A549 (cell line): ENCODE data around the gene ROCK1. TPM values are rescaled to one million over a fixed set of nuclear protein-coding genes. Genes with fewer than 3 reads are reported as not detected.
A peak's percentile ranks its signal among the peaks of the same experiment; 100 is the strongest.

Experiments used
- ATAC-seq, 2 experiments: fragments of 200-7000 bp in 1 of 2; fragments of >200 bp in 1 of 2; cut with Nextera tagmentation in 1 of 2; cut with Tn5 transposase in 1 of 2; 3 replicates each; pipeline versions ENCODE4 v1.8.0 to v1.9.1; 2018 to 2020; ENCODE audit warnings: mild to moderate bottlenecking in 1 of 2, moderate library complexity in 1 of 2
- CTCF ChIA-PET: fragments of 300-600 bp; sonication (Branson Sonifier 250); formaldehyde crosslinking; extraction: SDS; loops from one replicate; lab custom pipeline; 2021; ENCODE audit warnings: antibody characterized with exemption, inconsistent platforms; lab: Yijun Ruan, JAX
- POLR2A ChIA-PET: fragments of 350-600 bp; formaldehyde crosslinking; extraction: SDS; loops from one replicate; lab custom pipeline; 2021; ENCODE audit warnings: antibody characterized with exemption, inconsistent platforms; lab: Yijun Ruan, JAX
- DNase-seq, 2 experiments: peaks; one replicate each; pipeline versions ENCODE4 v3.0.0 to v3.0.0-alpha.2; 2011 to 2016; ENCODE audit warnings: low read depth in 1 of 2, low spot score in 1 of 2
- FAIRE-seq: peaks from 2 replicates; lab custom pipeline; 2011; peaks lifted over from hg19 to GRCh38; lab: Jason Lieb, UNC
- H3K27ac ChIP-seq, 2 experiments: fragments of >200 bp; sonication (Bioruptor Twin); formaldehyde crosslinking; 3 replicates each; pipeline ENCODE4 v1.5.1; 2016 to 2017
- H3K4me1 ChIP-seq: fragments of >200 bp; sonication (Bioruptor Twin); formaldehyde crosslinking; 3 replicates; pipeline ENCODE4 v1.6.1; 2016
- H3K4me2 ChIP-seq: fragments of >200 bp; sonication (Bioruptor Twin); formaldehyde crosslinking; 3 replicates; pipeline ENCODE4 v1.6.1; 2016
- H3K4me3 ChIP-seq: fragments of >200 bp; sonication (Bioruptor Twin); formaldehyde crosslinking; 3 replicates; pipeline ENCODE4 v1.5.1; 2016
- H3K9me3 ChIP-seq: fragments of >200 bp; sonication (Bioruptor Twin); formaldehyde crosslinking; 3 replicates; pipeline ENCODE4 v1.6.1; 2016
- CEBPB ChIP-seq, 2 experiments: fragments of >200 bp in 1 of 2; sonication (Bioruptor Twin) in 1 of 2; formaldehyde crosslinking in 1 of 2; IDR thresholded peaks; 2 replicates each; pipeline ENCODE4 v1.6.1; 2012 to 2016
- CHD2 ChIP-seq: fragments of 150-350 bp; IDR thresholded peaks from 2 replicates; pipeline ENCODE4 v1.6.1; 2014; ENCODE audit warnings: low read length; ENCODE audit not compliant: partially characterized antibody
- EHF ChIP-seq: fragments of 250-450 bp; sonication (Bioruptor Pico); IDR thresholded peaks from 2 replicates; pipeline ENCODE4 v1.5.0; 2020; ENCODE audit warnings: mild to moderate bottlenecking
- HEYL ChIP-seq: fragments of 250-450 bp; sonication (Bioruptor Pico); IDR thresholded peaks from 2 replicates; pipeline ENCODE4 v1.8.0; 2021; ENCODE audit warnings: mild to moderate bottlenecking, moderate library complexity
- HOXB5 ChIP-seq: fragments of 250-450 bp; sonication (Bioruptor Pico); IDR thresholded peaks from 2 replicates; pipeline ENCODE4 v1.5.0; 2020; ENCODE audit warnings: mild to moderate bottlenecking, moderate library complexity
- JUNB ChIP-seq: fragments of >200 bp; sonication (Bioruptor Twin); formaldehyde crosslinking; IDR thresholded peaks from 2 replicates; pipeline ENCODE4 v1.6.1; 2016
- MAFK ChIP-seq: fragments of 450-650 bp; IDR thresholded peaks from 2 replicates; pipeline ENCODE4 v1.6.1; 2014; ENCODE audit not compliant: partially characterized antibody
- POLR2AphosphoS2 ChIP-seq: conservative IDR thresholded peaks from 2 replicates; pipeline ENCODE4 v1.6.1; 2012; ENCODE audit warnings: low read length, improper control_type of control experiment, inconsistent platforms
- SMC3 ChIP-seq: fragments of >200 bp; sonication (Bioruptor Twin); formaldehyde crosslinking; IDR thresholded peaks from 3 replicates; pipeline ENCODE4 v1.6.1; 2018; ENCODE audit warnings: inconsistent platforms
- polyA plus RNA-seq, 4 experiments: library from polyadenylated mRNA; depleted of rRNA in 3 of 4; stranded (reverse); fragments of >200 nt; fragmentation: RNase III in 1 of 4; extraction: RNeasy Plus Mini Kit Qiagen cat#74134 plus additional on column Dnase treatment in 1 of 4; gene quantifications; 2 replicates in 3 of 4; 3 replicates in 1 of 4; pipeline ENCODE4 v1.2.3, GENCODE V29; 2011 to 2017
- TF ChIP-seq, protein P1 (sequence below): fragments of >200 bp; sonication (Bioruptor Twin); formaldehyde crosslinking; IDR thresholded peaks from 2 replicates; pipeline ENCODE4 v1.6.1; 2016
- TF ChIP-seq, protein P2 (sequence below): fragments of 200-600 bp; sonication (generic); IDR thresholded peaks from 2 replicates; pipeline ENCODE4 v1.6.1; 2016; ENCODE audit warnings: antibody characterized with exemption, mild to moderate bottlenecking, moderate library complexity
- TF ChIP-seq, protein P3 (sequence below): fragments of 150-350 bp; IDR thresholded peaks from 2 replicates; pipeline ENCODE4 v1.6.1; 2014; ENCODE audit warnings: low read depth, mild to moderate bottlenecking, low read length
- TF ChIP-seq, protein P4 (sequence below): fragments of 250-450 bp; sonication (Bioruptor Pico); IDR thresholded peaks from 2 replicates; pipeline ENCODE4 v1.5.0; 2020; ENCODE audit warnings: low read depth, mild to moderate bottlenecking, moderate library complexity

Gene ROCK1
- polyA plus RNA-seq, 2 of the 4 experiments (the other 2 are of a cell fraction), result 20.5 to 31.8 TPM

DNA sequence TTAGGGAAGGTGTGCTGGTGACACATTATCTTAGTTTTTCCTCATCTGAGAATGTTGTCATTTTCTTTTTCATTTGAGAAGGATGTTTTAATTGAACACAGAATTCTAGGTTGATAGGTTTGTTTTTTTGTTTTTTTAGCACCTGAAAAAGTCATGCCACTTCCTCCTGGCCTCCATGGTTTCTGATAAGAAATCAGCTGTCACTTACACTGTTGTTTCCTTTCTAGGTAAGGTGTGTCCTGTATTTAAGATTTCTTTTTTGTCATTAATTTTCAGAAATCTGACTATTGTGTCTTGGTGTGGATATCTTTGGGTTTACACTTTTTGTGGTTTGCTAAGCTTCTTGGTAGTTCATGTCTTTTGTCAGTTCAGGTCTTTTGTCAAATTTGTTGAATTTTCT is 99.3 kb downstream of the ROCK1 start:
- no peak for FAIRE-seq
- Histone ChIP-seq H3K4me2 (no peak overlapping the region), H3K27ac (no peak overlapping the region), H3K4me1 (no peaks in the 10 kb centered on the region), H3K9me3 (peaks cover 13% of the 10 kb centered on the region; the same call in 1 of the 3 replicates), H3K4me3 (no peak overlapping the region)
- DNase-seq, result peak in 1 of 2 experiments; percentile 2
- no peak for TF ChIP-seq SMC3
- TF ChIP-seq, protein P1, sequence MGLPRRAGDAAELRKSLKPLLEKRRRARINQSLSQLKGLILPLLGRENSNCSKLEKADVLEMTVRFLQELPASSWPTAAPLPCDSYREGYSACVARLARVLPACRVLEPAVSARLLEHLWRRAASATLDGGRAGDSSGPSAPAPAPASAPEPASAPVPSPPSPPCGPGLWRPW, result no peak
- TF ChIP-seq, protein P2, sequence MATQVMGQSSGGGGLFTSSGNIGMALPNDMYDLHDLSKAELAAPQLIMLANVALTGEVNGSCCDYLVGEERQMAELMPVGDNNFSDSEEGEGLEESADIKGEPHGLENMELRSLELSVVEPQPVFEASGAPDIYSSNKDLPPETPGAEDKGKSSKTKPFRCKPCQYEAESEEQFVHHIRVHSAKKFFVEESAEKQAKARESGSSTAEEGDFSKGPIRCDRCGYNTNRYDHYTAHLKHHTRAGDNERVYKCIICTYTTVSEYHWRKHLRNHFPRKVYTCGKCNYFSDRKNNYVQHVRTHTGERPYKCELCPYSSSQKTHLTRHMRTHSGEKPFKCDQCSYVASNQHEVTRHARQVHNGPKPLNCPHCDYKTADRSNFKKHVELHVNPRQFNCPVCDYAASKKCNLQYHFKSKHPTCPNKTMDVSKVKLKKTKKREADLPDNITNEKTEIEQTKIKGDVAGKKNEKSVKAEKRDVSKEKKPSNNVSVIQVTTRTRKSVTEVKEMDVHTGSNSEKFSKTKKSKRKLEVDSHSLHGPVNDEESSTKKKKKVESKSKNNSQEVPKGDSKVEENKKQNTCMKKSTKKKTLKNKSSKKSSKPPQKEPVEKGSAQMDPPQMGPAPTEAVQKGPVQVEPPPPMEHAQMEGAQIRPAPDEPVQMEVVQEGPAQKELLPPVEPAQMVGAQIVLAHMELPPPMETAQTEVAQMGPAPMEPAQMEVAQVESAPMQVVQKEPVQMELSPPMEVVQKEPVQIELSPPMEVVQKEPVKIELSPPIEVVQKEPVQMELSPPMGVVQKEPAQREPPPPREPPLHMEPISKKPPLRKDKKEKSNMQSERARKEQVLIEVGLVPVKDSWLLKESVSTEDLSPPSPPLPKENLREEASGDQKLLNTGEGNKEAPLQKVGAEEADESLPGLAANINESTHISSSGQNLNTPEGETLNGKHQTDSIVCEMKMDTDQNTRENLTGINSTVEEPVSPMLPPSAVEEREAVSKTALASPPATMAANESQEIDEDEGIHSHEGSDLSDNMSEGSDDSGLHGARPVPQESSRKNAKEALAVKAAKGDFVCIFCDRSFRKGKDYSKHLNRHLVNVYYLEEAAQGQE, result no peak
- TF ChIP-seq POLR2AphosphoS2, result no peak
- TF ChIP-seq JUNB, result no peak
- no peak for TF ChIP-seq MAFK
- TF ChIP-seq CHD2, result no peak
- TF ChIP-seq, protein P3, sequence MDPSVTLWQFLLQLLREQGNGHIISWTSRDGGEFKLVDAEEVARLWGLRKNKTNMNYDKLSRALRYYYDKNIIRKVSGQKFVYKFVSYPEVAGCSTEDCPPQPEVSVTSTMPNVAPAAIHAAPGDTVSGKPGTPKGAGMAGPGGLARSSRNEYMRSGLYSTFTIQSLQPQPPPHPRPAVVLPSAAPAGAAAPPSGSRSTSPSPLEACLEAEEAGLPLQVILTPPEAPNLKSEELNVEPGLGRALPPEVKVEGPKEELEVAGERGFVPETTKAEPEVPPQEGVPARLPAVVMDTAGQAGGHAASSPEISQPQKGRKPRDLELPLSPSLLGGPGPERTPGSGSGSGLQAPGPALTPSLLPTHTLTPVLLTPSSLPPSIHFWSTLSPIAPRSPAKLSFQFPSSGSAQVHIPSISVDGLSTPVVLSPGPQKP, result no peak
- TF ChIP-seq, protein P4, sequence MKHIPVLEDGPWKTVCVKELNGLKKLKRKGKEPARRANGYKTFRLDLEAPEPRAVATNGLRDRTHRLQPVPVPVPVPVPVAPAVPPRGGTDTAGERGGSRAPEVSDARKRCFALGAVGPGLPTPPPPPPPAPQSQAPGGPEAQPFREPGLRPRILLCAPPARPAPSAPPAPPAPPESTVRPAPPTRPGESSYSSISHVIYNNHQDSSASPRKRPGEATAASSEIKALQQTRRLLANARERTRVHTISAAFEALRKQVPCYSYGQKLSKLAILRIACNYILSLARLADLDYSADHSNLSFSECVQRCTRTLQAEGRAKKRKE (CRISPR knock-in tag), result no peak
- no peak for ATAC-seq
- ChIA-PET CTCF (no interaction called here), POLR2A (no interaction called here)

DNA sequence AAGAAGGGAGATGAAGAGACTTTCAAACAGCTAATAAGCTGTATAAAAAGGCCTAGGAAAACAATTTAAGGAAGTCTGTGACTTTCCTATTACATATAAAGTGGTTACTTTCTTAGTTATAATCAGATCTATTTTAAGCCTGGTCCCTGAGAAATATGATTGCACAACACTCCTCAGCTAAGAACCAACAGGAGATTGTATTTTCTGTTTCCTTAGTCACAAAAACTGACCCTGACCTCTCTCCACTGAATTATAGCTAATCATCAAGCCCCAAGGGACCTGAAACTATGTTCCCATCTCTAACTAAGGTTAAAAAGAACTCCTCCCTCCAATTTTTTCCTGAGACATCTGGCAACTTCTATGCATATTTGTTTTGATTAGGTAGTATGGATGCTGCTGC is 106.9 kb downstream of the ROCK1 start:
- no peak overlapping the region for H3K27ac ChIP-seq
- ChIA-PET CTCF (no interaction called here), POLR2A (no interaction called here)
- FAIRE-seq (no peak), ATAC-seq (no peak), DNase-seq (peak in 1 of 2 experiments; percentile 4)
- 0 out of 3 replicates have a peak overlapping the region, but pooled peaks have one; percentile 14 for H3K4me2 ChIP-seq
- H3K4me1 ChIP-seq, result no peaks in the 10 kb centered on the region
- TF ChIP-seq CHD2, result no peak
- peak; percentile 32 to 70; a peak in 3 of 4 replicates for TF ChIP-seq CEBPB (IDR thresholded peaks at IDR 0.05)
- no peak overlapping the region for H3K4me3 ChIP-seq
- H3K9me3 ChIP-seq, result no peaks in the 10 kb centered on the region

DNA sequence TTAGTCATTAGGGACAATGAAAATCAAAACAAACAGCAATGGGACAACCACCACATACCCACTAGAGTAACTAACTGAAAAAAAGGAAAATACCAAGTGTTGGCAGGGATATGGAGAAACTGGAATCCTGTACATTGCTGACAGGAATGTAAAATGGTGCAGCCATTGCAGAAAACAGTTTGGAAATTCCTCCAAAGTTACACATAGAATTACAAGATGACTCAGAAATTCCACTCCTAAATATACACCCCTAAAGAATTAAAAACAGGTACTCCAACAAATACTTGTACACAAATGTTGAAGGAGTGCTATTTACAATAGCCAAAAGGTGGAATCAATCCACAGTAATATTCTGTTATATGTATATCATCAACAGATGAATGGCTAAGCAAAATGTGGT is 110.9 kb downstream of the ROCK1 start:
- ATAC-seq (no peak), DNase-seq (no peak), FAIRE-seq (no peak)
- ChIA-PET POLR2A (no interaction called here), CTCF (no interaction called here)
- H3K4me2 ChIP-seq, result no peak overlapping the region
- H3K9me3 ChIP-seq, result no peaks in the 10 kb centered on the region
- H3K27ac ChIP-seq, result no peak overlapping the region
- TF ChIP-seq HEYL (CRISPR knock-in tag), result no peak
- TF ChIP-seq POLR2AphosphoS2, result no peak
- TF ChIP-seq EHF (CRISPR knock-in tag), result no peak
- TF ChIP-seq HOXB5, result no peak
- TF ChIP-seq, all 56 proteins: peak for 0
- Histone ChIP-seq H3K4me3 (no peak overlapping the region), H3K4me1 (no peaks in the 10 kb centered on the region)

DNA sequence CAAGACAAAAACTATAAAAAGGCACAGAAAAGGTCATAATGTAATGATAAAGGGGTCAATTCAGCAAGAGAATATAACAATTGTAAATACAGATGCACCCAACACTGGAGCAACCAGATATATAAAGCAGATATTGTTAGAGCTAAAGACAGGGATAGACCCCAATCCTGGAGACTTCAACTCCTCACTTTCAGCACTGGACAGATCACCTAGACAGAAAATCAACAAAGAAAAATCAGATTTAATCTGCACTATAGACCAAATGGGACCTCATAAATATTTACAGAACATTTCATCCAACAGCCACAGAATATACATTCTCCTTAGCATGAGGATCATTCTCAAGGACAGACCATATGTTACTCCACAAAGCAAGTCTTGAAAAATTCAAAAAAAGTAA is 114.2 kb downstream of the ROCK1 start:
- Histone ChIP-seq H3K27ac (no peak overlapping the region), H3K9me3 (no peaks in the 10 kb centered on the region), H3K4me1 (no peaks in the 10 kb centered on the region), H3K4me3 (no peak overlapping the region), H3K4me2 (no peak overlapping the region)
- ATAC-seq (no peak), DNase-seq (no peak), FAIRE-seq (no peak)
- TF ChIP-seq CEBPB (IDR thresholded peaks at IDR 0.05), result no peak
- TF ChIP-seq, protein P2, result peak; percentile 73; the same call in 1 of the 2 replicates
- CTCF ChIA-PET, result no interaction called here
- POLR2A ChIA-PET, result no interaction called here
